Myometrial cell (primary cell): ENCODE results near the gene SLC39A7. TPM values are rescaled to one million over a fixed set of nuclear protein-coding genes. Genes with fewer than 3 reads are reported as not detected.

ENCODE experiments used
- total RNA-seq: library from RNA; depleted of rRNA; stranded (reverse); fragments of >200 nt; gene quantifications from 2 replicates; pipeline ENCODE4 v1.2.3, GENCODE V29; 2015

Gene SLC39A7
- total RNA-seq, result 191 and 219 TPM in 2 replicates

GRCh38 chr6:33200219-33201146, at the start of gene SLC39A7, which contains the start of gene RXRB:
Gene SLC39A7, plus strand, starts transcription at chr6:33200867. Its CDS starts 379 bp downstream, at chr6:33201246.
Gene RXRB, minus strand, starts transcription at chr6:33200665. Its CDS starts 189 bp downstream, at chr6:33200476.

GRCh38 chr6:33192105-33192646, 8.5 kb upstream of the SLC39A7 start, which contains the start of gene COL11A2:
Gene COL11A2, minus strand, starts transcription at chr6:33192467. Its CDS starts 227 bp downstream, at chr6:33192240.

GRCh38 chr6:33204415-33205190, 3.9 kb downstream of the SLC39A7 start, which contains the start of gene HSD17B8:
Gene HSD17B8, plus strand, starts transcription at chr6:33204655. Its CDS starts 14 bp downstream, at chr6:33204669.

GRCh38 chr6:33208091-33208967, 7.7 kb downstream of the SLC39A7 start, which contains the start of gene RING1:
Gene RING1, plus strand, starts transcription at chr6:33208500. Its CDS starts 323 bp downstream, at chr6:33208823.

Other genes starting within 250 kb of the SLC39A7 start
- 0.29 and 4.1 TPM in 2 replicates for gene HLA-DMA, start 247.8 kb upstream of the SLC39A7 start, total RNA-seq
- 89.4 and 124 TPM in 2 replicates for gene BRD2, start 232.3 kb upstream of the SLC39A7 start, total RNA-seq
- gene HLA-DOA, start 191.3 kb upstream of the SLC39A7 start, total RNA-seq, result not detected in 2 replicates
- 3.7 and 8.7 TPM in 2 replicates for gene HLA-DPA1, start 127.2 kb upstream of the SLC39A7 start, total RNA-seq
- 20.9 and 89.1 TPM in 2 replicates for gene HLA-DPB1, start 124.9 kb upstream of the SLC39A7 start, total RNA-seq
- under 0.01 TPM in 1 of 2 replicates, not detected in the other for gene COL11A2, start 8.4 kb upstream of the SLC39A7 start, total RNA-seq
- gene RXRB, start 202 bp upstream of the SLC39A7 start, total RNA-seq, result 16.1 and 21.6 TPM in 2 replicates
- 1.6 and 4.0 TPM in 2 replicates for gene HSD17B8, start 3.8 kb downstream of the SLC39A7 start, total RNA-seq
- gene RING1, start 7.6 kb downstream of the SLC39A7 start, total RNA-seq, result 11.5 and 15.6 TPM in 2 replicates
- gene VPS52, start 71.0 kb downstream of the SLC39A7 start, total RNA-seq, result 36.7 and 45.3 TPM in 2 replicates
- 4,481 and 4,999 TPM in 2 replicates for gene RPS18, start 71.2 kb downstream of the SLC39A7 start, total RNA-seq
- 5.7 and 11.0 TPM in 2 replicates for gene B3GALT4, start 76.3 kb downstream of the SLC39A7 start, total RNA-seq
- 84.2 and 89.9 TPM in 2 replicates for gene WDR46, start 88.4 kb downstream of the SLC39A7 start, total RNA-seq
- gene PFDN6, start 88.7 kb downstream of the SLC39A7 start, total RNA-seq, result 58.7 and 93.4 TPM in 2 replicates
- gene RGL2, start 98.1 kb downstream of the SLC39A7 start, total RNA-seq, result 32.6 and 37.4 TPM in 2 replicates
- gene TAPBP, start 113.2 kb downstream of the SLC39A7 start, total RNA-seq, result 100 and 104 TPM in 2 replicates
- gene ZBTB22, start 116.9 kb downstream of the SLC39A7 start, total RNA-seq, result 14.4 and 23.1 TPM in 2 replicates
- 46.3 and 52.8 TPM in 2 replicates for gene DAXX, start 122.1 kb downstream of the SLC39A7 start, total RNA-seq
- 29.8 and 33.4 TPM in 2 replicates for gene KIFC1, start 191.0 kb downstream of the SLC39A7 start, total RNA-seq
- 31.7 and 34.0 TPM in 2 replicates for gene PHF1, start 210.1 kb downstream of the SLC39A7 start, total RNA-seq
- gene CUTA, start 217.2 kb downstream of the SLC39A7 start, total RNA-seq, result 249 and 321 TPM in 2 replicates
- gene SYNGAP1, start 219.2 kb downstream of the SLC39A7 start, total RNA-seq, result 4.1 and 4.3 TPM in 2 replicates